ENCODE results near the gene OLFM4. TPM values are rescaled to one million over a fixed set of nuclear protein-coding genes. Genes with fewer than 3 reads are reported as not detected.

The OLFM4 gene
- total RNA-seq, 1 donor from 2014 or later: not detected

DNA sequence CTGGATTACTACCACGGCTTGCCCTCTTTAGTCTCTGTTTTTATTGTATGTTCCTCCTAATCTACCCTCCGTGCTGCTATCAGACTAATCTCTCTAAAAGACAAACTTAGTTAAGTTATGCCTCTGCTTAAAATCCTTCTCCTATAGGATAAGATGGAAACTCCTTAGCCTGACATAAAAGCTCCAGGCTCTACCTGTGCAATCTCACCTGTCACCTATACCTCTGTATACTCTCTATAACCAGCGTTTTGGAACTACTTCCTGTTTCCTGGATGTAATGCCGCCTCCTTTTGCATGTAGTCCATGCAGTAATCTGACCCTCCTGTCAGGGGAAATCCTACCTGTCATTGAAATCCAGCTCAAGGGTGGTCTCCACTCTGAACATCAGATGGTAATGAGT is 41.2 kb downstream of the OLFM4 start:
- ATAC-seq (no peak), DNase-seq (no peak)
- Histone ChIP-seq H3K9me3 (no peaks in the 10 kb centered on the region), H3K4me1 (no peaks in the 10 kb centered on the region), H3K27ac (no peak overlapping the region), H3K27me3 (ENCODE audit: low read depth) (peaks cover 4% of the 10 kb centered on the region), H3K36me3 (no peaks in the 10 kb centered on the region), H3K4me3 (no peak overlapping the region)
- TF ChIP-seq, protein P1, sequence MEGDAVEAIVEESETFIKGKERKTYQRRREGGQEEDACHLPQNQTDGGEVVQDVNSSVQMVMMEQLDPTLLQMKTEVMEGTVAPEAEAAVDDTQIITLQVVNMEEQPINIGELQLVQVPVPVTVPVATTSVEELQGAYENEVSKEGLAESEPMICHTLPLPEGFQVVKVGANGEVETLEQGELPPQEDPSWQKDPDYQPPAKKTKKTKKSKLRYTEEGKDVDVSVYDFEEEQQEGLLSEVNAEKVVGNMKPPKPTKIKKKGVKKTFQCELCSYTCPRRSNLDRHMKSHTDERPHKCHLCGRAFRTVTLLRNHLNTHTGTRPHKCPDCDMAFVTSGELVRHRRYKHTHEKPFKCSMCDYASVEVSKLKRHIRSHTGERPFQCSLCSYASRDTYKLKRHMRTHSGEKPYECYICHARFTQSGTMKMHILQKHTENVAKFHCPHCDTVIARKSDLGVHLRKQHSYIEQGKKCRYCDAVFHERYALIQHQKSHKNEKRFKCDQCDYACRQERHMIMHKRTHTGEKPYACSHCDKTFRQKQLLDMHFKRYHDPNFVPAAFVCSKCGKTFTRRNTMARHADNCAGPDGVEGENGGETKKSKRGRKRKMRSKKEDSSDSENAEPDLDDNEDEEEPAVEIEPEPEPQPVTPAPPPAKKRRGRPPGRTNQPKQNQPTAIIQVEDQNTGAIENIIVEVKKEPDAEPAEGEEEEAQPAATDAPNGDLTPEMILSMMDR (IDR thresholded peaks at IDR 0.05): no peak
- intact Hi-C loops (cut with DNase I): no loop called here

DNA sequence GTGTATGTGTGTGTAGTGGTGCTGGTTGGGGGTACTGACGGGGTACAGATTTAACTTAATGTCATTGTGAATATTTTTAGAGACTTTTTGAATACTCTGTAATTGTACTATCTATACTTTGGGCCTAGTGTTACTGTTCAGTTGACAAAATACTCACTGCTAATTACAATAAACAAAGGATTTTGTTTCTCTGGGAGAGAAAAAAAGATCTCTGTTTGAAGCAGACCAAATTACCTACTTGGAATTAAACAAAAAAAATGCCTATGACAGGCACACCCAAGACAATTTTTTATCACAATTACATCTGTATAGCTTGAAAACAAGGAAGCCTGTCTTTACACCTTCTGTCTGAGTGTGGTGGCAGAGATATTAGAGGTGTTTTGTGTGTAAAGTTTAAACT is 45.1 kb downstream of the OLFM4 start:
- intact Hi-C loops (cut with DNase I): no loop called here
- Histone ChIP-seq H3K4me1 (no peaks in the 10 kb centered on the region), H3K36me3 (no peaks in the 10 kb centered on the region), H3K27ac (no peak overlapping the region), H3K27me3 (ENCODE audit: low read depth) (no peaks in the 10 kb centered on the region), H3K9me3 (no peaks in the 10 kb centered on the region), H3K4me3 (no peak overlapping the region)
- DNase-seq (no peak), ATAC-seq (no peak)
- TF ChIP-seq, protein P1 (IDR thresholded peaks at IDR 0.05): no peak

DNA sequence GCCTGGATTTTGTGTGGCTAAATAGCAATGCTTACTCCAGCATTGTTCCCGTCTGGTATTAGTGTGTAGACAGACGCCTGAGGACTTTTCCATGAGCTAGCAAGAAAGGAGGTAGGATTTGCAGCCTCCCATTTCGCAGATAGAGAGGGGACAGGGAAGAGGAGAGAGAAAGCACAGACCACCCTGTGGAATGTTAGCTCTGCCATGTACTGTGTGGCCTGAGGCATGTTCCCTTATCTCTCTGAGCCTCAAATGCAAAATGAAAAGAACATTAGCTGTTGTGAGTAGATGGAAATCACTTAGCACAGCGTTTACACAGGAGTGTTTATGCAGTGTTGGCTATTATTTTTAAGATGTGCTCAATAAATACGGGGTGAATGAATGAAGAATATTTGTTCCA is 45.5 kb downstream of the OLFM4 start:
- Histone ChIP-seq H3K27me3 (ENCODE audit: low read depth) (no peaks in the 10 kb centered on the region), H3K4me1 (no peaks in the 10 kb centered on the region), H3K36me3 (no peaks in the 10 kb centered on the region), H3K27ac (no peak overlapping the region), H3K4me3 (no peak overlapping the region), H3K9me3 (no peaks in the 10 kb centered on the region)
- intact Hi-C loops (cut with DNase I): no loop called here
- TF ChIP-seq, protein P1 (IDR thresholded peaks at IDR 0.05): no peak
- DNase-seq (no peak), ATAC-seq (no peak)

DNA sequence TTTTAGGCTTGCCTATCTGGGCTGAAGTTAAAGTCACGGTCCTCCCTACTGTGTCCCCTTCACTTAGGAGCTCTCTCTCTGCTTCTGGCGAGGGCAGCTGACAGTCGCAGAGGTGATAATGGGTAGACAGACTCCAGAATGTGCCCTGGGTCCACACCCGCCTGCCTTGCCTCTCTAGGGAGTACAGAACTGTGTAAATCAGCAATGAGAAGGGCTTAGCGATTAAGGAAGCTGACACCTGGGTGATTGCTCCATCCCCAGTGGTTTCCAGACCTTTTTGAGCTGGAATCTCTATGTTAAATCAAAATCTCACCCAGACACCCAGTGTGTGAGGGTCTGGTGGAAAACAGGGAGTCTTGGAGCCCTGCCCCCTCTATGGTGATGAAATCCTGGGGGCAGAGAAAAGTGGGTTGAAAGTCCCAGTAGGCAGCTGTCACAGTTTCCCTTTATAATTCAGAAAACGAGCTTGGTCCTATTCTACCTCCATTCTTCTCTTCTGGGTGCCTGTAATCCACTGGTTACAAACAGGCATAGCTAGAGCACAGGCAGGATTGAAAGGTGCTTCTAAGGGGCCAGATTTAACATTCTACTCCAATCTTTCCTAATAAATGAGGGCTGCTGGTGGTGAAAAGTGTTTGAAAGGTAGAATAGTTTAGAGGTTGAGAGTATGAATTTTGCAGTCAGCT is 46.9 kb downstream of the OLFM4 start:
- H3K27ac ChIP-seq: no peak overlapping the region
- H3K4me3 ChIP-seq: no peak overlapping the region
- no peak for DNase-seq
- no peaks in the 10 kb centered on the region for H3K27me3 ChIP-seq (ENCODE audit: low read depth)
- no peaks in the 10 kb centered on the region for H3K4me1 ChIP-seq
- H3K9me3 ChIP-seq: no peaks in the 10 kb centered on the region
- TF ChIP-seq, protein P1 (IDR thresholded peaks at IDR 0.05): no peak
- ATAC-seq: no peak
- intact Hi-C loops (cut with DNase I): no loop called here
- H3K36me3 ChIP-seq: no peaks in the 10 kb centered on the region

DNA sequence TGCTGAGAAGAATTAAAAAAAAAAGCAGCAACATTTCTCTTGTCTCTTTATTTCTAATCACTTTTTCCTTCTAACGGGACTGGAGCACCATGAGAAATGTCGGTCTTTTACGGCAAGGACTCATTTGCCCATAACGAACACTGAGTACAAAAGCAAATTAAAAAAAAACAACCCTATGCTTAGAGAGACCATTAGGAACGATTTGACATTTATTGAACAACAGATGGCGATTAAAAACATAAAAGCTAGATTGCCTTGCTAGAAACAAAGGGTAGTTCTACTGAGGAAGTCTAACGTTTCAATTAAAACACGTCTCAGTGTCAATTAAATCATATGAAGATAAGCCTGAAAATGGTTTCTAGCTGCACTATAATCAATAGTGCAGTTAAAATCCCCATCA is 51.1 kb downstream of the OLFM4 start:
- intact Hi-C loops (cut with DNase I): no loop called here
- no peak for DNase-seq
- TF ChIP-seq, protein P1 (IDR thresholded peaks at IDR 0.05): no peak
- Histone ChIP-seq H3K27ac (no peak overlapping the region), H3K36me3 (no peaks in the 10 kb centered on the region), H3K9me3 (no peaks in the 10 kb centered on the region), H3K27me3 (ENCODE audit: low read depth) (no peaks in the 10 kb centered on the region), H3K4me1 (no peaks in the 10 kb centered on the region), H3K4me3 (no peak overlapping the region)
- no peak for ATAC-seq

Measured in lower lobe of right lung (tissue), 2 donors.